PC-9 (cell line): ENCODE data around the gene HEXIM1. TPM values are rescaled to one million over a fixed set of nuclear protein-coding genes. Genes with fewer than 3 reads are reported as not detected.

Source experiments
- BruUV-seq: library from RNA; stranded (reverse); fragments of 400-500 nt; replicated peaks from 2 replicates; lab custom pipeline; 2021; lab: Mats Ljungman, UMichigan
- CTCF ChIA-PET: fragments of 300-600 bp; sonication (Branson Sonifier 250); formaldehyde crosslinking; loops from one replicate; lab custom pipeline; 2022; ENCODE audit warnings: antibody characterized with exemption; lab: Charles Lee
- POLR2A ChIA-PET: fragments of 300-600 bp; sonication (Branson Sonifier 250); formaldehyde crosslinking; loops from one replicate; lab custom pipeline; 2022; ENCODE audit warnings: antibody characterized with exemption; ENCODE audit not compliant: unreplicated experiment; lab: Charles Lee
- DNase-seq, 2 experiments: peaks; one replicate each; pipeline versions ENCODE4 v3.0.0 to v3.0.0-alpha.2; 2015 to 2022; ENCODE audit warnings: mixed read lengths in 1 of 2
- H2AFZ ChIP-seq: fragments of 200-600 bp; sonication (generic); 2 replicates; pipeline ENCODE4 v1.8.1; 2017; ENCODE audit warnings: antibody characterized with exemption
- H3F3A ChIP-seq: fragments of 200-600 bp; sonication (generic); 2 replicates; pipeline ENCODE4 v1.8.1; 2017; ENCODE audit warnings: antibody characterized with exemption, mild to moderate bottlenecking, low read depth; ENCODE audit not compliant: insufficient read depth
- H3K27ac ChIP-seq: fragments of 200-600 bp; sonication (generic); 2 replicates; pipeline ENCODE4 v1.6.1; 2016; ENCODE audit warnings: mixed run types
- H3K27me3 ChIP-seq: fragments of 200-600 bp; sonication (generic); 2 replicates; pipeline ENCODE4 v1.6.1; 2016; ENCODE audit warnings: low read depth, mixed run types; ENCODE audit not compliant: insufficient read depth
- H3K36me3 ChIP-seq: fragments of 200-600 bp; sonication (generic); 2 replicates; pipeline ENCODE4 v1.6.1; 2016; ENCODE audit warnings: low read depth, mixed run types
- H3K4me1 ChIP-seq: fragments of 200-600 bp; sonication (generic); replicated peaks from 2 replicates; pipeline ENCODE4 v1.6.1; 2016; ENCODE audit warnings: mixed run types; ENCODE audit not compliant: insufficient read depth
- H3K4me2 ChIP-seq: fragments of 200-600 bp; sonication (generic); 2 replicates; pipeline ENCODE4 v1.6.1; 2017; ENCODE audit warnings: mixed run types
- H3K4me3 ChIP-seq: fragments of 200-600 bp; sonication (generic); 2 replicates; pipeline ENCODE4 v1.6.1; 2016; ENCODE audit warnings: mixed run types
- H3K79me2 ChIP-seq: fragments of 200-600 bp; sonication (generic); 2 replicates; pipeline ENCODE4 v1.6.1; 2017; ENCODE audit warnings: low read depth, mixed run types
- H3K9me2 ChIP-seq: fragments of 200-600 bp; sonication (generic); 2 replicates; pipeline ENCODE4 v1.8.1; 2017; ENCODE audit warnings: mild to moderate bottlenecking; ENCODE audit not compliant: insufficient read depth
- H3K9me3 ChIP-seq: fragments of 200-600 bp; sonication (generic); 2 replicates; pipeline ENCODE4 v1.8.1; 2016; ENCODE audit warnings: low read depth; ENCODE audit not compliant: insufficient read depth
- H4K20me1 ChIP-seq: fragments of 200-600 bp; sonication (generic); 2 replicates; pipeline ENCODE4 v1.8.1; 2017; ENCODE audit not compliant: insufficient read depth
- EZH2 ChIP-seq: fragments of 200-600 bp; sonication (generic); IDR thresholded peaks from 2 replicates; pipeline ENCODE4 v1.8.0; 2017; ENCODE audit warnings: antibody characterized with exemption, low read depth
- intact Hi-C: fragments of 100-400 bp; cut with micrococcal nuclease; formaldehyde crosslinking; loops from one replicate; pipeline ENCODE4 v1.10.0; 2022; ENCODE audit not compliant: unreplicated experiment
- total RNA-seq: library from RNA; stranded (reverse); gene quantifications from 2 replicates; pipeline ENCODE4 v1.2.3, GENCODE V29; 2021
- TF ChIP-seq, protein P1 (sequence below): fragments of 200-600 bp; sonication (generic); conservative IDR thresholded peaks from 2 replicates; pipeline ENCODE4 v1.6.1; 2017; ENCODE audit warnings: mixed run types, antibody characterized with exemption, mild to moderate bottlenecking, moderate library complexity

HEXIM1 gene
- total RNA-seq, 1 experiment from 2014 or later: 64.9 TPM

DNA sequence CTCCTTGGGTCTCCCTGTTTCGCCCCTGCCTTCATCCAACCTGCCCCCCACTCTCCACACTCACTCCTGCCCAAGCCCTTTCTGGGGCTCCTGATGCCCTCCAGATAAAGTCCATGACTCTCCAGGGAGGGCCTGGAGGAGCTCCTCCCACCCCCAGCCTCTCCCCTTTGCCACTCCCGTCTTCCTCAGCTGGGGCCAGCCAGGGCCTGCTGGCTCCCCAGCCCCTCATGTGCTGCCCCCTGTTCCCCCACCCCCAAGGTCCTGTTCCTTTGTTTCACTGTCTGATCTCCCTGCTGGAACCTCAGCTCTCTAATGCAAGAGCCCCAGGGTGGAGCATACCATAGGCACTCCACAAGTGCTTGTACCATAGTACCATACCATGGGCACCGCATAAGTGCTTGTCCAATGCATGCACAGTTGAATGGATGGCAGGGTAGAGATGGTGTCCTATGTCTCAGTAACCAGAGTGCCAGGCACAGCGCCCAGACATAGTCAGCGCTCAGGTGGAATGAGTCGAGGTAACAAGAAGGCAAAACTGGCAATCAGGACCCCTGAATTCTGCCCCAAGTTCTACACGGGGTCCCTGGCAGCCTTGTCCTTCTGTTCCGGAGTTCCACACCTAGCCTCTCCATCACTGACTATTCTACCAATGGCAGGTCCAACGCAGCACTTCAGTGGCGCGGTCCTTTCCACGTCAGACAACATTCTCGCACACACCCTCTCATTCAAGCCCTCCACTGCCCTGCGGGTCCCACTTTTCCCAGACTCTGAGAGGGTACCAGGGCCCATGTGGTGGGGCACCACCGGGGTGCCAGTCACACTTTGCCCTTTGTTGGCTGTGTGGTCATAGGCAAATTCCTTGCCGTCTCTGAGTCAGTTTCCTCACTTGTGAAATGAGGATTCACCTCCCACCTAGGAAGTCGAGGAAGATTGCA, 17.3 kb upstream of the HEXIM1 start:
- H2AFZ ChIP-seq: no peak overlapping the region
- TF ChIP-seq, protein P1, sequence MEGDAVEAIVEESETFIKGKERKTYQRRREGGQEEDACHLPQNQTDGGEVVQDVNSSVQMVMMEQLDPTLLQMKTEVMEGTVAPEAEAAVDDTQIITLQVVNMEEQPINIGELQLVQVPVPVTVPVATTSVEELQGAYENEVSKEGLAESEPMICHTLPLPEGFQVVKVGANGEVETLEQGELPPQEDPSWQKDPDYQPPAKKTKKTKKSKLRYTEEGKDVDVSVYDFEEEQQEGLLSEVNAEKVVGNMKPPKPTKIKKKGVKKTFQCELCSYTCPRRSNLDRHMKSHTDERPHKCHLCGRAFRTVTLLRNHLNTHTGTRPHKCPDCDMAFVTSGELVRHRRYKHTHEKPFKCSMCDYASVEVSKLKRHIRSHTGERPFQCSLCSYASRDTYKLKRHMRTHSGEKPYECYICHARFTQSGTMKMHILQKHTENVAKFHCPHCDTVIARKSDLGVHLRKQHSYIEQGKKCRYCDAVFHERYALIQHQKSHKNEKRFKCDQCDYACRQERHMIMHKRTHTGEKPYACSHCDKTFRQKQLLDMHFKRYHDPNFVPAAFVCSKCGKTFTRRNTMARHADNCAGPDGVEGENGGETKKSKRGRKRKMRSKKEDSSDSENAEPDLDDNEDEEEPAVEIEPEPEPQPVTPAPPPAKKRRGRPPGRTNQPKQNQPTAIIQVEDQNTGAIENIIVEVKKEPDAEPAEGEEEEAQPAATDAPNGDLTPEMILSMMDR: no peak
- no peak for TF ChIP-seq EZH2

DNA sequence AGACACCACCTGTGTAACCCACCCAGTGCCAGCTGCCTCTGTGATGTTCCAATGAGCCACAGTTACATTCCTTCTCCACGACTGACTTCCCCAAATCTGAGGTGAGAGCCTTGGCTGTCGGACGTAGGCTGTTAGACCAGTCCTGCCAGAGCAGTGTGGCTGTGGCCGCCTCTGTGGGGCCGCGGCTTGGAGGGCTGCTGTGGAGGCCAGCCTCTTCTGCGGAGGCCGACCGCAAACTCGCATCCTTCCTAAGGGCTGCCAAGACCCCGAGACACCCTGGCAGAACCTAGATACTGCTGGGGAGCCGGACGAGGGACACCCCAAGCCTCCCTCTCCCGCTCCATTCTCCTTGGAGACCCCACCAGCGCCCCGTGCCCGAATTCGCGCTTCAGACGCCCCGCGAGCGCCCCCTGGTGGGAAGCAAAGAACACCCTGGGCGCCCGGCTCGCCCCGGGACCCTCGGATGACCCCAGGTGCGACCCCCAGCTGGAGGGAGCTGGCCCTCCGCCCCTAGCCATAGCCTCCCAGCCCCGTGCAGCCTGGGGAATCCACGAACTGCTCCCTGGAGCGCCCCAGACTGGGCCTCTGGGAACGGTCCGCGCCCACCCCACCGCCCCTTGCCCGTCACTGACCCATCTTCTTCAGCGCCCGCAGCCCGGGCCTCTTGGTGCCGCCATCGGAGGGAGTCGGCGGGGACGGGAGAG, 16.5 kb upstream of the HEXIM1 start:
- H3K9me2 ChIP-seq: no peaks in the 10 kb centered on the region
- peak overlapping the region; percentile 96 for H3K4me3 ChIP-seq
- peak overlapping the region; percentile 69; the same call in 1 of the 2 replicates for H2AFZ ChIP-seq
- peak overlapping the region; percentile 100 for H3K4me2 ChIP-seq
- H3F3A ChIP-seq: peaks cover 46% of the 10 kb centered on the region
- no peak overlapping the region for H3K27ac ChIP-seq
- POLR2A ChIA-PET: no interaction called here
- peaks cover 37% of the 10 kb centered on the region for H3K79me2 ChIP-seq
- H3K4me1 ChIP-seq: peaks cover 56% of the 10 kb centered on the region
- no peaks in the 10 kb centered on the region for H3K27me3 ChIP-seq
- BruUV-seq: no TSS peak
- intact Hi-C loops: loop anchor here (5.0 to 10.0 kb wide), 4 partner anchors 84 to 234 kb away; partner anchors contain the start of genes EFTUD2 and MAP3K14
- DNase-seq: peak; percentile 44 to 67
- TF ChIP-seq, protein P1: peak; percentile 98
- TF ChIP-seq EZH2: no peak
- no peaks in the 10 kb centered on the region for H3K9me3 ChIP-seq
- CTCF ChIA-PET: no interaction called here
- no peaks in the 10 kb centered on the region for H3K36me3 ChIP-seq
- no peaks in the 10 kb centered on the region for H4K20me1 ChIP-seq

More for the DNA sequence above, 17.3 kb upstream of the HEXIM1 start:
- no peaks in the 10 kb centered on the region for H3K36me3 ChIP-seq
- H3K79me2 ChIP-seq: peaks cover 32% of the 10 kb centered on the region; the same call in 1 of the 2 replicates
- intact Hi-C loops: loop anchor here (5.0 to 10.0 kb wide), 4 partner anchors 84 to 234 kb away; partner anchors contain the start of genes EFTUD2 and MAP3K14
- H3K27ac ChIP-seq: peak overlapping the region; percentile 61
- no peaks in the 10 kb centered on the region for H4K20me1 ChIP-seq
- no peaks in the 10 kb centered on the region for H3K9me3 ChIP-seq
- POLR2A ChIA-PET: interaction anchor here (0.9 kb wide), 1 partner anchor 186 kb away, joined by 3 read pairs; the partner anchor contains the start of gene MAP3K14
- H3K4me1 ChIP-seq: peaks cover 51% of the 10 kb centered on the region
- no peak for DNase-seq
- no peaks in the 10 kb centered on the region for H3K27me3 ChIP-seq
- H3K4me2 ChIP-seq: peak overlapping the region; percentile 100
- H3K4me3 ChIP-seq: peak overlapping the region; percentile 96; the same call in 1 of the 2 replicates
- H3F3A ChIP-seq: peaks cover 46% of the 10 kb centered on the region
- H3K9me2 ChIP-seq: no peaks in the 10 kb centered on the region
- TSS peak; percentile 40 for BruUV-seq
- CTCF ChIA-PET: interaction anchor here (0.5 to 1.5 kb wide), 2 partner anchors 32 to 261 kb away, joined by 4 to 7 read pairs; no protein-coding TSS in a partner anchor

DNA sequence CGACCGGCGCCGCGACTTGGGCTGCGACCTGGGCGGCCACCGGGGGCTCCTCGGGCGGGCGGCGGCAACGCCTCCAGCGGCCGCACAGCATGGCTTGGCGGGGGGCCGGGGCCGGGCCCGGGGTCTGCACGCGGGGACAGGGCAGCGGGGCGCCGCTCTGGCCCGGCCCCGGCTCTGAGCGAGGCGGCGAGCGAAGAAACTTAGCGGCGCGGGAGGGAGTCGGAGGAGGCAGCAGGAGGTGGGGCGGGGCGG, 16.0 kb upstream of the HEXIM1 start, which contains the start of gene PLCD3:
PLCD3 (minus strand) TSS at position 196 of the 252 bp plus-strand sequence; CDS start at position 91, 105 bp downstream.
- Histone ChIP-seq H3K9me3 (no peaks in the 10 kb centered on the region), H3K27me3 (no peaks in the 10 kb centered on the region), H3K27ac (peak within 1 kb of the TSS; percentile 55), H3F3A (peaks cover 46% of the 10 kb centered on the region), H3K79me2 (peaks cover 33% of the 10 kb centered on the region), H3K4me2 (peak within 1 kb of the TSS; percentile 100), H2AFZ (peak within 1 kb of the TSS; percentile 96), H3K4me3 (peak within 1 kb of the TSS; percentile 96), H4K20me1 (no peaks in the 10 kb centered on the region), H3K36me3 (no peaks in the 10 kb centered on the region), H3K9me2 (no peaks in the 10 kb centered on the region), H3K4me1 (peaks cover 51% of the 10 kb centered on the region)
- intact Hi-C loops: loop anchor here (5.0 to 10.0 kb wide), 4 partner anchors 85 to 235 kb away; partner anchors contain the start of genes EFTUD2 and MAP3K14
- BruUV-seq: no TSS peak
- CTCF ChIA-PET: no interaction called here
- POLR2A ChIA-PET: no interaction called here
- no peak for DNase-seq
- no peak for TF ChIP-seq EZH2
- TF ChIP-seq, protein P1: no peak
